ENCODE results near the gene MYO1D.

Gene MYO1D

GRCh38 chr17:32819035-32819434 is 57.9 kb downstream of the MYO1D start:
- no peak for DNase-seq (ENCODE audit: low spot score)

- no peak for DNase-seq (ENCODE audit: low spot score)
These were observed 61.5 kb downstream of the MYO1D start for GRCh38 chr17:32815460-32815859.

DNA sequence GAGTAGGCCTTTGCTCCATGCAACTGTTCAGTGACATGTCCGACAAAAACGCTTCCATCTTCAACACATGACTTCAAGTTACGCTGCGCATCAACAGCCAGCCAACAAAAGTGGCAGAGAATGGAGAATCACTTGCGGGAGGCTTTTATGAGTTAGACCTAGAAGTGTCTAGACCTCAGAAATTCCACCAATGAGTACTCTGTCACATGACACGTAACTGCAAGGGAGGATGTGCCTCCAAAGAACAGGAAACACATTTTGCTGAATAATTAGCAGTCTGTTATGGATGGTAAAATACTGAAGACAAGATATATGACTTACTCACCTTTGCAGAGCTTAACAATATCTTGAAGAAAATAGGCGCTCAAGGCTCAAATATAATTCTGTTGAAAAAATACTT is 62.1 kb downstream of the MYO1D start:
- DNase-seq (ENCODE audit: low spot score), result no peak

- no peak for DNase-seq (ENCODE audit: low spot score)
These were observed 63.9 kb downstream of the MYO1D start for GRCh38 chr17:32813021-32813420.

- DNase-seq (ENCODE audit: low spot score), result no peak
These were observed 66.2 kb downstream of the MYO1D start for GRCh38 chr17:32810690-32811089.

GRCh38 chr17:32807577-32807976 is 69.3 kb downstream of the MYO1D start:
- DNase-seq (ENCODE audit: low spot score), result no peak

DNA sequence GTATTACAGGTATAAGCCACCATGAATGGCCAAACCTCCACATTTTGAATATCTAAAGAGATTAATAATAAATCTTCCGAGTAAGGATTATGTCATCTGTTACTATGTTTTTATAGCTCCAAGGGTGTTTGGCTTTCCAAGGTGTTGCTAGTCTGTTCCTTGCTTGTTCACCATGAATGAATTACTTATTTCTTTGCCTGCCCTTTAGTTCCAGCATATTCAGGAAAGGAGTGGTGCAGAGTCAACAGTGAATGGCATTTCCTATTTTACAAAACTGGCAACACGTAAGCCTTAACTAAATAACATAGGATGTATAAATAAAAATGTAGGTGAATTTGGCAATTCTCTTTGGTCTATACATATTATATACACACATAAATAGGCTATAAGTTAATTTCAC is 70.3 kb downstream of the MYO1D start:
- no peak for DNase-seq (ENCODE audit: low spot score)

GRCh38 chr17:32805029-32805976 is 71.6 kb downstream of the MYO1D start:
- DNase-seq (ENCODE audit: low spot score), result no peak

- no peak for DNase-seq (ENCODE audit: low spot score)
These were observed 73.4 kb downstream of the MYO1D start for GRCh38 chr17:32803544-32803943.

GRCh38 chr17:32802306-32802705 is 74.6 kb downstream of the MYO1D start:
- DNase-seq (ENCODE audit: low spot score), result no peak

GRCh38 chr17:32801641-32802040 is 75.3 kb downstream of the MYO1D start:
- no peak for DNase-seq (ENCODE audit: low spot score)

GRCh38 chr17:32801193-32801592 is 75.7 kb downstream of the MYO1D start:
- DNase-seq (ENCODE audit: low spot score), result no peak

GRCh38 chr17:32798938-32799337 is 78.0 kb downstream of the MYO1D start:
- DNase-seq (ENCODE audit: low spot score), result no peak

DNA sequence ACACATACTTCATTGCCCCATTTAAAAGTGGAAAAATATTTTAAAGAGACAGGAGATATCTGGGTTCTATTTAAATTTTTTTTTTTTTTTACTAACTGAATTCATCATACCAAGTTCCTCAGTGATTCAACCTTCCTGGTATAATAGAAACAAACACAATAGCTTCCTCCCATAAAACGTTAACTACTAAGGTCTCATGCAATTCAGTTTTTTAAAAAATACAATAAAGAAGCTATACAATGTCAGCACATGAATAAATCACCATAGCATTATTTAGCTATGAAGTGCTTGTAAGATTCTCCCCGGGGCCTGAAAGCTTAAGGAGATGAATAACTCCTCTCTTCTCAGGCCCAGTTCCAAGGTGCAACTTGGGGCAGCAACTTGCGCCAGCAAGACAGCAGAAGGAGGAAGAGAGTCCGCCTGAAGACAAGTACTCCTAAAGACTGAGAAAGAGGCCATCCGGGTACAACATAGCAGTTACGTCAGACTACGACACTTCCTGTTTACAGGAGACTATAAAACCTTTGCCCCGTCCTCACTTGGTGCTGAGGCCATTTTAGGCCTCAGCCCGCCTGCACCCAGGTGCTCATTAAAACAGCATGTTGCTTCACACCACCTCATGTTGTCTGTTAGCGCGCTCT is 81.5 kb downstream of the MYO1D start:
- DNase-seq (ENCODE audit: low spot score), result no peak

GRCh38 chr17:32794533-32795246 is 82.2 kb downstream of the MYO1D start:
- no peak for DNase-seq (ENCODE audit: low spot score)

GRCh38 chr17:32793841-32794240 is 83.1 kb downstream of the MYO1D start:
- no peak for DNase-seq (ENCODE audit: low spot score)

- no peak for DNase-seq (ENCODE audit: low spot score)
These were observed 84.7 kb downstream of the MYO1D start for GRCh38 chr17:32792207-32792606.

GRCh38 chr17:32786169-32786568 is 90.8 kb downstream of the MYO1D start:
- no peak for DNase-seq (ENCODE audit: low spot score)

DNA sequence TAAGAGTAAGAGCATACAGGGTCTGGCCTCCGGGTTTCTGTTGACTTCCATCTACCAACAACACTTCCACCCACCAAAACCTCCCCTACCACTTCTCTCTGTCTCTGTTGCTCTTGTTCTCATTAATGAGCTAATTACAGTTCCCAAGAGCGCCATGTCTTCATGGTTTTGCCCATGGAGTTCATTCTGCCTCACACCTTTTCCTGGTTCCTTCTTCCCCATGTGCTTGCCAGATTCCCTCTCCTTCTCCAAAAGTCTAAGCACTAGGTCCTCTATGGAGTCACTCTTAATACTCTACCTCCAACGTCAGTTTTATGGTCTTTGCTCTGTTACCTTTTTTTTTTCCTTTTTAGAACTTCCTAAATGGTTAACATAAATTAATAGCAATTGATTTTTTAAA is 92.8 kb downstream of the MYO1D start:
- DNase-seq (ENCODE audit: low spot score), result no peak

DNA sequence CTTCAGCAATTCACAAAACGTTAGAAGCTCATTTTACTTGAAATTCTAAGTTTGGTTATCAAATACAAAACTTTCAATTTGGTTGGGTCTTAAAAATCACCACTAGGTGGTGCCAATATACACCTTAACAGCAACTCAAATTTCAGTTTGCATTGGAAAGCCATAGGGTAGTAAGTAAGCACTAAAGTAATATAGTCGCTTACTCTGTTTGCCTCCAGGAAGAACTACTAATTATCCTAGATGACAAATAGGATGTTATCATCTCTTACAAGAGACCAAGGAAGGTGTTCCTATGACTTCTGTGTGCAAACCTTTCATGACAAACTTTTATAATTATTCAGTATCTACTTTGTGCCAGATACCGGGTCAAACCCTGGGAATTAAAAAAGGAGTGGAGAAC is 93.3 kb downstream of the MYO1D start:
- no peak for DNase-seq (ENCODE audit: low spot score)

DNA sequence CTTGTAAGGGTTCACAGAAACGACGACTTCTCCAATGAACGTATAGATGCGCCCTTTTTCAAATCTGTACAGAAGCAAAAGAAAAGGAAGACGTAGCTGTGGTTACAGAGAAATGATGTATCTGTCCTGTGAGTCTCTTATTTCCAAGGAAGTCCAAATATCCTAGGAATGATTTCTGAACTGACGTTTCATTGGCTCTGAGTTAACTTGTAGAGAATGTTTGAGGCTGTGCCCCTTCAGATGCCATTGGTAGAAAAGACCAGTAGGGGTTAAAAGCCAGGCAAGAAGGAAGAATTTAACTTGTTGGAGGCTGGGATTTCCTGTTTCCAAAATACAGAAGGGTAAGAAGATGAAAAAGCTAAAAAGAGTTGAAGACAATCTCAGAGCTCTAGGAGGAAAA is 96.2 kb downstream of the MYO1D start:
- DNase-seq (ENCODE audit: low spot score), result no peak

- DNase-seq (ENCODE audit: low spot score), result no peak
These were observed 99.0 kb downstream of the MYO1D start for GRCh38 chr17:32777922-32778321.

DNA sequence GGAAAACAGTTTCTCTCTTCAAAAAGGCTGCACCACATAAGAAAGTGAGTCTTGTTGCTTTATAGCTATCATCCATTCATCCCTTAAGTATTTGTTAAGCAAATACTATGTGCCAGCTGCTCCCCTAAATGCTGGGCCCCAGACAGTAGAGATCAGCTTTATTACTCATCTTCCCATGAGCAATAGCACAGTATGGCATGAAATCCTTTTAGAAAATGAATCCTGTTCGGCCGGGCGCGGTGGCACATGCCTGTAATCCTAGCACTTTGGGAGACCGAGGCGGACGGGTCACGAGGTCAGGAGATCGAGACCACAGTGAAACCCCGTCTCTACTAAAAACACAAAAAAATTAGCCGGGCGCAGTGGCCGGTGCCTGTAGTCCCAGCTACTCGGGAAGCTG is 99.5 kb downstream of the MYO1D start:
- DNase-seq (ENCODE audit: low spot score), result no peak
